Pancreas (tissue), 10 donors: ENCODE measurements around the gene CLEC4C. TPM values are rescaled to one million over a fixed set of nuclear protein-coding genes. Genes with fewer than 3 reads are reported as not detected.

Experiments used
- ATAC-seq, 4 donors: fragments of 200-7000 bp; cut with Tn5 transposase; one replicate each; pipeline versions ENCODE4 v1.8.0 to v1.9.1; 2020; ENCODE audit warnings: mild to moderate bottlenecking in 4 of 4, moderate library complexity in 4 of 4
- DNase-seq, 6 donors: peaks; one replicate each; pipeline ENCODE4 v3.0.0-alpha.2; 2020
- FAIRE-seq: peaks from 2 replicates; lab custom pipeline; 2012; peaks lifted over from hg19 to GRCh38; lab: Jason Lieb, UNC
- H3K27ac ChIP-seq, 4 donors: fragments of 200-600 bp; sonication (generic); 1 replicate in 3 of 4; 2 replicates in 1 of 4; pipeline versions ENCODE4 v1.5.0 to v1.8.0; 2020
- H3K27me3 ChIP-seq, 4 donors: fragments of 200-600 bp; one replicate each; pipeline ENCODE4 v1.8.0; 2021
- H3K36me3 ChIP-seq, 3 donors: fragments of 200-600 bp; sonication (generic) in 1 of 3; one replicate each; pipeline versions ENCODE4 v1.5.0 to v1.8.0; 2020 to 2021
- H3K4me1 ChIP-seq, 3 donors: fragments of 200-600 bp; one replicate each; pipeline ENCODE4 v1.8.0; 2021
- H3K4me3 ChIP-seq, 4 donors: fragments of 200-600 bp; sonication (generic) in 2 of 4; one replicate each; pipeline versions ENCODE4 v1.5.0 to v1.8.0; 2020 to 2021
- H3K9me3 ChIP-seq, 4 donors: fragments of 200-600 bp; one replicate each; pipeline ENCODE4 v1.8.0; 2021
- WGBS, 2 donors: extraction: QIAGEN DNeasy Blood & Tissue Kit; methylation state at CpG; one replicate each; pipeline ENCODE4 v1.1.7; 2013; 5-methylcytosine and 5-hydroxymethylcytosine counted together
- intact Hi-C, 3 donors: fragments of 100-400 bp; cut with DNase I; formaldehyde crosslinking; loops; one replicate each; pipeline versions ENCODE4 v1.11.1 to v1.14.2; 2022
- polyA plus RNA-seq, 2 donors: library from polyadenylated mRNA; stranded (reverse); fragments of 200-250 nt; gene quantifications; one replicate each; pipeline ENCODE4 v1.2.3, GENCODE V29; 2013
- total RNA-seq, 6 donors: library from RNA; stranded (reverse); fragmentation: NEBNext Ultra II Directional in 4 of 6; extraction: Animal tissue kit (Norgen Biotek cat#: 25700) in 4 of 6; gene quantifications; one replicate each; pipeline versions ENCODE4 v1.2.1 to v1.2.4, GENCODE V29; 2021 to 2023
- TF ChIP-seq, protein P1 (sequence below), 4 donors: fragments of 200-600 bp; sonication (generic) in 3 of 4; IDR thresholded peaks; one replicate each; pipeline versions ENCODE4 v1.5.0 to v1.8.0; 2021; ENCODE audit warnings: antibody characterized with exemption in 4 of 4
- donor health status: healthy with polysubstance abuse.
- donor health status: DM: no; HTN: no; CAD: no; lungs with moderate emphysema.
- donor health status: DM: no; HTN: no; CAD: no.
- donor health status: control.
- donor health status: control.
- donor health status: Bipolar disorder and iron deficiency.
- donor health status: DM: yes; HTN: yes; CAD: no.
- donor health status: DM: no; HTN: no; CAD: no.
- donor health status: DM: no; HTN: no; CAD: no.
- donor health status: DM: yes; HTN: yes; CAD: no.

CLEC4C gene
- total and polyA plus RNA-seq, 8 donors = not detected

DNA sequence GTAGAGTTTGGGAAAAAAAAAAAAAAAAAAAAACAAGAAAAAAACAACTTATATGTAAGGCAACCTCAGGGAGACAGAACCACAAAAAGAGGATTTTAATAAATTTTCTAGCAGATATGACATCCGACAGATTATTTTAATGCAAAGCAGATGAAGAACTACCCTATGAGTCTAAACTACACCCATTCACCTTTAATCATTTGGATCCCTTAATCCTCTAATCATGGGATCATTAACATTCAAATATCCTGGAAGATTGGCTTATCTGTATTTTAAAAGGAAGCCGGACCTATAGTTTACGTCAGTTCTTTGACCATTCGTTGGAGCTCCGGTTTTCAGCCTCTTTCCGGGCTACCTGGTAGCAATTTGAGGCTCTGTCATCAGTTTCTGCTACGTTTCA is 36.0 kb downstream of the CLEC4C start, which contains the start of gene DPPA3:
DPPA3 (plus strand) TSS at position 301 of the 400 bp plus-strand sequence. CDS start 138 bp downstream, outside the sequence.
- intact Hi-C loops = no loop called here
- Histone ChIP-seq H3K9me3 (no peaks in the 10 kb centered on the region), H3K36me3 (no peaks in the 10 kb centered on the region), H3K4me1 (no peaks in the 10 kb centered on the region), H3K27ac (no peak within 1 kb of the TSS), H3K4me3 (no peak within 1 kb of the TSS), H3K27me3 (no peaks in the 10 kb centered on the region)
- ATAC-seq = no peak
- no peak for DNase-seq
- FAIRE-seq = no peak
- TF ChIP-seq, protein P1, sequence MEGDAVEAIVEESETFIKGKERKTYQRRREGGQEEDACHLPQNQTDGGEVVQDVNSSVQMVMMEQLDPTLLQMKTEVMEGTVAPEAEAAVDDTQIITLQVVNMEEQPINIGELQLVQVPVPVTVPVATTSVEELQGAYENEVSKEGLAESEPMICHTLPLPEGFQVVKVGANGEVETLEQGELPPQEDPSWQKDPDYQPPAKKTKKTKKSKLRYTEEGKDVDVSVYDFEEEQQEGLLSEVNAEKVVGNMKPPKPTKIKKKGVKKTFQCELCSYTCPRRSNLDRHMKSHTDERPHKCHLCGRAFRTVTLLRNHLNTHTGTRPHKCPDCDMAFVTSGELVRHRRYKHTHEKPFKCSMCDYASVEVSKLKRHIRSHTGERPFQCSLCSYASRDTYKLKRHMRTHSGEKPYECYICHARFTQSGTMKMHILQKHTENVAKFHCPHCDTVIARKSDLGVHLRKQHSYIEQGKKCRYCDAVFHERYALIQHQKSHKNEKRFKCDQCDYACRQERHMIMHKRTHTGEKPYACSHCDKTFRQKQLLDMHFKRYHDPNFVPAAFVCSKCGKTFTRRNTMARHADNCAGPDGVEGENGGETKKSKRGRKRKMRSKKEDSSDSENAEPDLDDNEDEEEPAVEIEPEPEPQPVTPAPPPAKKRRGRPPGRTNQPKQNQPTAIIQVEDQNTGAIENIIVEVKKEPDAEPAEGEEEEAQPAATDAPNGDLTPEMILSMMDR (IDR thresholded peaks at IDR 0.05) = no peak
- WGBS, 2 donors = 70 to 71% methylated on average over 7 of the region's 7 CpGs

DNA sequence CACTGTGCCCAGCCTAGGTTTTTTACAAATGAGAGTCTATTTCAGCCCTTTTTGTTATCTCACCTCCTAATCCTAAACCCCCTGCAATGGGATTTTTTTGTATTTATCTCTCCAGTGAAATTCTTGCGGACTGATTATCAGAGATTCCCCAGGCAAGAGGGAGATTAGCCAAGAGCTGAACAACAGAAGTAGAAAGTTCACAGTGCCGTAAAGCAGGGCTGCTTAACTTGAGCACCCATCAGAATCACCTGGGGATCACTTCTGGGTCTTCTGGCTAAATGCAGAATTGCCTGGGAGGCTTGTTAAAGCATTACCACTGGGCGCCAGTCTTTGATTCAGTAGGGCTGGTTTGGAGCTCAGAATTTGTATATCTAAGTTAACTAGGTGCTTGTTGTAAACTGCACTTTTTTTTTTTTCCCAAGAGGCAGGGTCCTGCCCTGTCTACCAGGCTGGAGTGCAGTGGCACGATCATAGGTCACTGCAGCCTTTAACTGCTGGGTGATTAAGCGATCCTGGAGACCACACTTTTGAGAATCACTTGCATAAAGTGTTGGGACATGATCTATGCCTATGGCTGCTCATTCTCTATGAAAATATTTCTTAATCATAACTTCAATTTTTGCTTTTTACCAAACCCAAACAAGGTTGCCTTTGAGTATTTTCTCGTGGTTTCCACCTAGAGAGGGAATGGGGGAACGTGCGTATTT is 37.1 kb downstream of the CLEC4C start:
- ATAC-seq (no peak), FAIRE-seq (no peak), DNase-seq (no peak)
- H3K27ac ChIP-seq = no peak overlapping the region
- TF ChIP-seq, protein P1 (IDR thresholded peaks at IDR 0.05) = no peak
- H3K36me3 ChIP-seq = no peaks in the 10 kb centered on the region
- intact Hi-C loops = no loop called here
- WGBS, 2 donors = 47 to 53% methylated on average over 8 of the region's 8 CpGs
- no peaks in the 10 kb centered on the region for H3K27me3 ChIP-seq
- no peaks in the 10 kb centered on the region for H3K9me3 ChIP-seq
- no peak overlapping the region for H3K4me3 ChIP-seq
- H3K4me1 ChIP-seq = no peaks in the 10 kb centered on the region

DNA sequence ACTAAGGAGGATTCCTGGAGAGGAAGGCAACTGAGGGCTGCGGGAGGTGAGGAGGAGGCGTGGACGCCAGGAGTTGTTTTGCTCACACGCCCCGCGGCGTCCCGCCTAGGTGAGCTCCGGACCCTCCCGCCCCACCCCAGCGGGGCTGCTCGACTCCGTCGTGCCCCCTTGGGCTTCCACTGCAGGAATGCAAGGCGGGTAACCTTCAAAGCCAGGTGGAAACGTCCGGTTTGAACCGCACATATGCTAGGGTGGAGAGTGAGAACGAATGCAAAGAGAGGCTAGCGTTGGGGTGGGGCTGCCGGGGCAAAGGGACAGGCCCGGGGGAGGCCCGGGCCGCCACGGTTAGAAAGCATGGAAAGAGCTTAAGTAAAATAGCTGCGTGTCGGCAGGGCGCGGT is 41.3 kb downstream of the CLEC4C start:
- no peak overlapping the region for H3K27ac ChIP-seq
- no peaks in the 10 kb centered on the region for H3K4me1 ChIP-seq
- no peaks in the 10 kb centered on the region for H3K27me3 ChIP-seq
- TF ChIP-seq, protein P1 (IDR thresholded peaks at IDR 0.05) = no peak
- ATAC-seq = no peak
- WGBS, 2 donors = 79 to 87% methylated on average over 29 of the region's 29 CpGs
- no peak overlapping the region for H3K4me3 ChIP-seq
- no peaks in the 10 kb centered on the region for H3K9me3 ChIP-seq
- no peak for FAIRE-seq
- no peak for DNase-seq
- intact Hi-C loops = no loop called here
- no peaks in the 10 kb centered on the region for H3K36me3 ChIP-seq

DNA sequence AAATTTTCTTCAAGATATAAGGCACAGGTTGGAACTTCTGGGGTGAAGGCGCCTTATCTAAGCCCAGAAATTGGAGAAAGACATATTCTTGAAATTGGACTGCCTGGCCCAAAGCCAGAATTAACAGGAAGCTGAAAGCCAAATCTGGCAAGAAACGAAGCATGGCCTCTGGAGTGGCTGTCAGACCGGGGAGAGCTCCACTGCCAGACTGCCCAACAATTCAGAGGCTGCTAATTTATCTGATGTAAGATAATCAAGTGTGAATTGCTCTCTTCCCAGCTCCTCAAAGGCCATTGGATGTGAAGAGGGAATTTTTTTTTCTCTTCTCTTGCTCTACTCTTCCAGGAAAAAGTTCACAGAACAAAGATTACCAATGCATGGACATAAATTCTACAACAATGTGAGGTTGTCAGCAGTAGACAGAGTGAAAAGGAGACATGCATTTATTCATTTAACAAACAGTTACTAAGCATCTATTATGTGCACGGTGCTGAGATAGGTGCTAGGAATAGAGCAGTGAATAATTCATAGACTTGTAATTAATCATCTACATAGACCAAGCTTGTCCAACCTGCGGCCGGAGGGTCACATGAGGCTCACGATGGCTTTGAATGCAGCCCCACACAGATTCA is 51.5 kb downstream of the CLEC4C start, which contains the start of gene GDF3:
GDF3 (minus strand) TSS at position 210 of the 632 bp plus-strand sequence; CDS start at position 163, 47 bp downstream.
- Histone ChIP-seq H3K4me1 (no peaks in the 10 kb centered on the region), H3K4me3 (no peak within 1 kb of the TSS), H3K27me3 (no peaks in the 10 kb centered on the region), H3K27ac (no peak within 1 kb of the TSS), H3K36me3 (no peaks in the 10 kb centered on the region), H3K9me3 (no peaks in the 10 kb centered on the region)
- ATAC-seq (peak in 1 of 4 donors; percentile 43), FAIRE-seq (no peak), DNase-seq (peak in 1 of 6 donors; percentile 12)
- WGBS, 2 donors = 33 to 34% methylated on average over 7 of the region's 7 CpGs
- intact Hi-C loops = no loop called here
- TF ChIP-seq, protein P1 (IDR thresholded peaks at IDR 0.05) = no peak

DNA sequence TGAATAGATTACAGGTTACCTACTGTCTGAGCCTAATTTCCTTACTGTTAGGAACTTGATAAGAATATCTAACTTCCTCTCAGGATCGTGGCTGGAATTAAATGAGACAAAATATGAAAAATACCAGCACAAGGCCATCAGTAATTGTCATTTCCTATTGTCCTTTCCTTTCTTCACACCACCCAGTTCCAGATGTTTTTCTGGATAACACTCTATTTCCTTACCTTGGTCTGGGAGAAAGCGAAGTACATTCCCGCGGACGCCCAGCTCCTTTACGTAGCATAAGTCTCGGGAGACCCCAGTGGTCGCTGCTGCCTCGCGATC is 52.0 kb downstream of the CLEC4C start:
- no peak for DNase-seq
- 57% methylated on average over 10 of the region's 10 CpGs for WGBS, 2 donors
- Histone ChIP-seq H3K4me3 (no peak overlapping the region), H3K27ac (no peak overlapping the region), H3K4me1 (no peaks in the 10 kb centered on the region), H3K27me3 (no peaks in the 10 kb centered on the region), H3K9me3 (no peaks in the 10 kb centered on the region), H3K36me3 (no peaks in the 10 kb centered on the region)
- intact Hi-C loops = no loop called here
- TF ChIP-seq, protein P1 (IDR thresholded peaks at IDR 0.05) = no peak
- no peak for ATAC-seq
- no peak for FAIRE-seq
